A673 (cell line): ENCODE data around the gene SNCB. TPM values are rescaled to one million over a fixed set of nuclear protein-coding genes. Genes with fewer than 3 reads are reported as not detected.

Source experiments
- BruUV-seq: library from RNA; stranded (reverse); fragments of 400-500 nt; replicated peaks from 2 replicates; lab custom pipeline; 2021; lab: Mats Ljungman, UMichigan
- CTCF ChIA-PET: fragments of 300-600 bp; sonication (Branson Sonifier 250); formaldehyde crosslinking; loops from one replicate; lab custom pipeline; 2022; ENCODE audit warnings: antibody characterized with exemption; lab: Charles Lee
- POLR2A ChIA-PET: fragments of 300-600 bp; sonication (Branson Sonifier 250); formaldehyde crosslinking; loops from one replicate; lab custom pipeline; 2022; ENCODE audit warnings: antibody characterized with exemption; ENCODE audit not compliant: low non-redundant PET; lab: Charles Lee
- DNase-seq: peaks from one replicate; pipeline ENCODE4 v3.0.0-alpha.2; 2015; ENCODE audit warnings: low spot score
- H3K27ac ChIP-seq: fragments of 200-600 bp; sonication (generic); 2 replicates; pipeline ENCODE4 v1.5.1; 2016; ENCODE audit warnings: mixed run types, low read depth, mild to moderate bottlenecking, mixed read lengths, antibody characterized with exemption, low read length; ENCODE audit not compliant: poor library complexity, severe bottlenecking
- H3K27me3 ChIP-seq: fragments of 200-600 bp; sonication (generic); replicated peaks from 2 replicates; pipeline ENCODE4 v1.6.1; 2017; ENCODE audit warnings: mixed run types, low read depth, mild to moderate bottlenecking, mixed read lengths, antibody characterized with exemption, low read length; ENCODE audit not compliant: insufficient read depth, poor library complexity
- H3K36me3 ChIP-seq: fragments of 200-600 bp; sonication (generic); 2 replicates; pipeline ENCODE4 v1.6.1; 2016; ENCODE audit warnings: mixed run types, mild to moderate bottlenecking, mixed read lengths, antibody characterized with exemption, low read length; ENCODE audit not compliant: insufficient read depth, poor library complexity, severe bottlenecking
- H3K4me1 ChIP-seq: fragments of 200-600 bp; sonication (generic); 2 replicates; pipeline ENCODE4 v1.6.1; 2017; ENCODE audit warnings: mixed run types, mild to moderate bottlenecking, mixed read lengths, antibody characterized with exemption, low read length; ENCODE audit not compliant: insufficient read depth, poor library complexity, severe bottlenecking
- H3K4me3 ChIP-seq: fragments of 200-600 bp; sonication (generic); 2 replicates; pipeline ENCODE4 v1.5.1; 2016; ENCODE audit warnings: low read depth, mixed run types, mild to moderate bottlenecking, mixed read lengths, low read length; ENCODE audit not compliant: poor library complexity, severe bottlenecking
- H3K9me3 ChIP-seq: fragments of 200-600 bp; sonication (generic); 2 replicates; pipeline ENCODE4 v1.6.1; 2016; ENCODE audit warnings: mixed run types, low read depth, mild to moderate bottlenecking, mixed read lengths, antibody characterized with exemption, low read length; ENCODE audit not compliant: poor library complexity, severe bottlenecking
- CTCF ChIP-seq: fragments of 300-800, 200-600 bp; sonication (generic); conservative IDR thresholded peaks from 2 replicates; pipeline ENCODE4 v1.5.1; 2017; ENCODE audit warnings: low read depth, mild to moderate bottlenecking, antibody characterized with exemption, low read length, moderate library complexity, mixed read lengths
- EZH2 ChIP-seq: fragments of 200-600 bp; sonication (generic); IDR thresholded peaks from 2 replicates; pipeline ENCODE4 v1.6.1; 2017; ENCODE audit warnings: borderline replicate concordance, low read depth, mild to moderate bottlenecking, mixed read lengths, antibody characterized with exemption, low read length; ENCODE audit not compliant: poor library complexity, severe bottlenecking
- intact Hi-C: fragments of 100-400 bp; cut with micrococcal nuclease; formaldehyde crosslinking; loops from one replicate; pipeline ENCODE4 v1.10.0; 2022; ENCODE audit not compliant: unreplicated experiment
- total RNA-seq: library from RNA; stranded (reverse); gene quantifications from 2 replicates; pipeline ENCODE4 v1.2.3, GENCODE V29; 2021

The SNCB gene
- total RNA-seq, 1 experiment from 2014 or later = not detected

GRCh38 chr5:176587398-176587797 lies 42.9 kb downstream of the SNCB start:
- Histone ChIP-seq H3K4me1 (no peaks in the 10 kb centered on the region), H3K36me3 (no peaks in the 10 kb centered on the region), H3K9me3 (no peaks in the 10 kb centered on the region), H3K27me3 (no peaks in the 10 kb centered on the region), H3K4me3 (no peak overlapping the region), H3K27ac (no peak overlapping the region)
- ChIA-PET CTCF (no interaction called here), POLR2A (no interaction called here)
- BruUV-seq = no TSS peak
- intact Hi-C loops = no loop called here
- no peak for DNase-seq
- no peak for TF ChIP-seq CTCF
- no peak for TF ChIP-seq EZH2

- POLR2A ChIA-PET = no interaction called here
These were observed 47.3 kb downstream of the SNCB start for GRCh38 chr5:176583076-176583475.

GRCh38 chr5:176581361-176581760 lies 49.0 kb downstream of the SNCB start:
- H3K4me1 ChIP-seq = no peaks in the 10 kb centered on the region
- no peak overlapping the region for H3K4me3 ChIP-seq
- DNase-seq = no peak
- no peaks in the 10 kb centered on the region for H3K9me3 ChIP-seq
- BruUV-seq = no TSS peak
- no peak overlapping the region for H3K27ac ChIP-seq
- H3K36me3 ChIP-seq = no peaks in the 10 kb centered on the region
- TF ChIP-seq CTCF (no peak), EZH2 (no peak)
- no peaks in the 10 kb centered on the region for H3K27me3 ChIP-seq
- CTCF ChIA-PET = no interaction called here
- POLR2A ChIA-PET = no interaction called here
- intact Hi-C loops = no loop called here

More at GRCh38 chr5:176583076-176583475, 47.3 kb downstream of the SNCB start:
- no peak for DNase-seq
- H3K36me3 ChIP-seq = no peaks in the 10 kb centered on the region
- H3K9me3 ChIP-seq = no peaks in the 10 kb centered on the region
- no TSS peak for BruUV-seq
- intact Hi-C loops = no loop called here
- TF ChIP-seq CTCF (no peak), EZH2 (no peak)
- H3K27ac ChIP-seq = no peak overlapping the region
- CTCF ChIA-PET = no interaction called here
- no peak overlapping the region for H3K4me3 ChIP-seq
- no peaks in the 10 kb centered on the region for H3K4me1 ChIP-seq
- H3K27me3 ChIP-seq = no peaks in the 10 kb centered on the region
